ENCODE data around the gene CD8B2.
A peak's percentile ranks its signal among the peaks of the same experiment; 100 is the strongest.

CD8B2 gene

GRCh38 chr2:106542746-106543359 is 55.7 kb downstream of the CD8B2 start:
- no peaks in the 10 kb centered on the region for H4K20me1 ChIP-seq (ENCODE audit: insufficient read depth, low read length)
- H3K79me2 ChIP-seq (ENCODE audit: insufficient read depth, low read length): no peaks in the 10 kb centered on the region
- no peak overlapping the region for H3K9ac ChIP-seq (ENCODE audit: low read length)
- no peak overlapping the region for H3K27ac ChIP-seq (ENCODE audit: low read depth, low read length, poor library complexity, severe bottlenecking)
- no peaks in the 10 kb centered on the region for H3K9me2 ChIP-seq (ENCODE audit: low read depth, low read length)
- TF ChIP-seq EZH2 (IDR thresholded peaks at IDR 0.05; ENCODE audit: borderline replicate concordance, low read length) (no peak), CTCF (IDR thresholded peaks at IDR 0.05; ENCODE audit: low read length) (peak; percentile 73)
- H3F3A ChIP-seq (ENCODE audit: insufficient read depth, low read length): no peaks in the 10 kb centered on the region
- H2AFZ ChIP-seq (ENCODE audit: low read length): no peak overlapping the region
- H3K4me2 ChIP-seq (ENCODE audit: low read length): no peak overlapping the region
- no peaks in the 10 kb centered on the region for H3K9me3 ChIP-seq (ENCODE audit: low read length)
- H3K4me1 ChIP-seq (ENCODE audit: insufficient read depth, low read length, severe bottlenecking): peaks cover 11% of the 10 kb centered on the region
- H3K27me3 ChIP-seq (ENCODE audit: insufficient read depth, low read length): no peaks in the 10 kb centered on the region
- no peaks in the 10 kb centered on the region for H3K36me3 ChIP-seq (ENCODE audit: insufficient read depth, low read length)
- H3K4me3 ChIP-seq (ENCODE audit: low read depth, low read length, poor library complexity, severe bottlenecking): no peak overlapping the region

GRCh38 chr2:106545007-106545406 is 57.8 kb downstream of the CD8B2 start:
- no peak for TF ChIP-seq EZH2 (IDR thresholded peaks at IDR 0.05; ENCODE audit: borderline replicate concordance, low read length)
- TF ChIP-seq CTCF (IDR thresholded peaks at IDR 0.05; ENCODE audit: low read length): peak; percentile 12; the same call in 1 of the 2 replicates
- Histone ChIP-seq H3K4me2 (ENCODE audit: low read length) (no peak overlapping the region), H3K27me3 (ENCODE audit: insufficient read depth, low read length) (no peaks in the 10 kb centered on the region), H4K20me1 (ENCODE audit: insufficient read depth, low read length) (no peaks in the 10 kb centered on the region), H3K79me2 (ENCODE audit: insufficient read depth, low read length) (no peaks in the 10 kb centered on the region), H3K9me2 (ENCODE audit: low read depth, low read length) (no peaks in the 10 kb centered on the region), H3K4me1 (ENCODE audit: insufficient read depth, low read length, severe bottlenecking) (no peaks in the 10 kb centered on the region), H2AFZ (ENCODE audit: low read length) (no peak overlapping the region), H3K27ac (ENCODE audit: low read depth, low read length, poor library complexity, severe bottlenecking) (no peak overlapping the region), H3F3A (ENCODE audit: insufficient read depth, low read length) (no peaks in the 10 kb centered on the region), H3K9ac (ENCODE audit: low read length) (no peak overlapping the region), H3K36me3 (ENCODE audit: insufficient read depth, low read length) (no peaks in the 10 kb centered on the region), H3K9me3 (ENCODE audit: low read length) (no peaks in the 10 kb centered on the region), H3K4me3 (ENCODE audit: low read depth, low read length, poor library complexity, severe bottlenecking) (no peak overlapping the region)

- Histone ChIP-seq H3K9ac (ENCODE audit: low read length) (no peak overlapping the region), H4K20me1 (ENCODE audit: insufficient read depth, low read length) (no peaks in the 10 kb centered on the region), H2AFZ (ENCODE audit: low read length) (no peak overlapping the region), H3K9me3 (ENCODE audit: low read length) (no peaks in the 10 kb centered on the region), H3K79me2 (ENCODE audit: insufficient read depth, low read length) (no peaks in the 10 kb centered on the region), H3K4me1 (ENCODE audit: insufficient read depth, low read length, severe bottlenecking) (no peaks in the 10 kb centered on the region), H3F3A (ENCODE audit: insufficient read depth, low read length) (no peaks in the 10 kb centered on the region), H3K4me2 (ENCODE audit: low read length) (no peak overlapping the region), H3K4me3 (ENCODE audit: low read depth, low read length, poor library complexity, severe bottlenecking) (no peak overlapping the region), H3K9me2 (ENCODE audit: low read depth, low read length) (no peaks in the 10 kb centered on the region), H3K27me3 (ENCODE audit: insufficient read depth, low read length) (no peaks in the 10 kb centered on the region), H3K27ac (ENCODE audit: low read depth, low read length, poor library complexity, severe bottlenecking) (no peak overlapping the region), H3K36me3 (ENCODE audit: insufficient read depth, low read length) (no peaks in the 10 kb centered on the region)
- TF ChIP-seq EZH2 (IDR thresholded peaks at IDR 0.05; ENCODE audit: borderline replicate concordance, low read length) (no peak), CTCF (IDR thresholded peaks at IDR 0.05; ENCODE audit: low read length) (no peak)
These were observed 59.3 kb downstream of the CD8B2 start for GRCh38 chr2:106546391-106546990.
